WI38 (cell line): ENCODE results near the gene FUT3.

Source experiments
- H3K4me3 ChIP-seq: 2 replicates; pipeline ENCODE4 v1.5.1; 2011; ENCODE audit warnings: low read depth, mild to moderate bottlenecking, control low read depth, low read length
- CTCF ChIP-seq: IDR thresholded peaks from 2 replicates; pipeline ENCODE4 v1.5.1; 2012; ENCODE audit warnings: low read depth, mild to moderate bottlenecking, control low read depth, low read length

Gene FUT3

GRCh38 chr19:5814123-5814851 lies 37.0 kb downstream of the FUT3 start:
- no peak for TF ChIP-seq CTCF
- H3K4me3 ChIP-seq: no peak overlapping the region

DNA sequence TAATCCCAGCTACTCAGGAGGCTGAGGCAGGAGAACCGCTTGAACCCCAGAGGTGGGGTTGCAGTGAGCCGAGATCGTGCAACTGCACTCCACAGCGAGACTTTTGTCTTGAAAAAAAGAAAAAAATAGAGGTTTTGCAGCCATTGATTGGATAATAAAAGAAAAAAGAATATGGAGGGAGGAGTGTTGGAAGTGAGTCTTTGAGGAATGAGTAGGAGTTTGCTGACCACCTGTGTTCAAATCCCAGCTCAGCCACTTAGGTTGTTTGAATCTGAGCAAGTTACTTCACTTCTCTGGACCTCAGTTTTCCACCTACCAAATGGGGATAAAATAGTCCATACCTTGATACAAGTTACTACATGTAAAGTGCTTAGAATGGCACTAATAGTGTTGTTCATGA lies 40.1 kb downstream of the FUT3 start:
- no peak overlapping the region for H3K4me3 ChIP-seq
- no peak for TF ChIP-seq CTCF

DNA sequence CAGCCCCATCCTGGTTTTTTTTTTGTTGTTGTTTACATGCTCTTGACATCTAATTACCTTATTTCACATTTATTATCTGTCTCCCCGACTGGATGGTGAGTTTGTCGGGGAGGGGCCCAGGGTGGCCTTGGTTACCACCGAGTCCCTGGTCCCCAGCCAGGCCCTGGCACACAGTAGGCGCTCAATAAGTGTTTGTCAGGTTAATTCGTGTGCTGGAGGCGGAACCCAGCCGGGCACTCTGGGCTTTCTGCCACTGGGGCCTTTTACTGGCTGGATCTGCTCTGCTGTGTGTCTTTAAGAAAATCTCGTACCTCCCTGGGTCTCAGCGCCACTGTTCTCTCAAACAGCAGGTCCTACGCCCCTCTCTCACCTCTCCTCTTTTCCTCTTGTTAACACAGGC lies 41.8 kb downstream of the FUT3 start:
- H3K4me3 ChIP-seq: no peak overlapping the region
- TF ChIP-seq CTCF: no peak

DNA sequence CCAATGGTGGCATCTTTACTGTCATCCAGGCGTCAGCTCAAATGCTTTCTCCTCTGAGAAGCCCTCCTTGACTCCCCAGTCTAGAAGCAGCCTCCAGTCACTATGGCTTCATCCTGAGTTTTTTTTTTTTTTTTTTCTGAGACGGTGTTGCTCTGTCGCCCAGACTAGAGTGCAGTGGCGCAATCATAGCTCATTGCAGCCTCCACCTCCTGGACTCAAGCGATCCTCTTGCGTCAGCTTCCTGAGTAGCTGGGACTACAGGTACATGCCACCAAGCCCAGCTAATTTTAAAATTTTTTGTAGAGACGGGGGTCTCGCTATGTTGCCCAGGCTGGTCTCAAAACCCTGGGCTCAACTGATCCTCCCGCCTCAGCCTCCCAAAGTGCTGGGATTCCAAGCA lies 42.2 kb downstream of the FUT3 start:
- no peak overlapping the region for H3K4me3 ChIP-seq
- TF ChIP-seq CTCF: no peak

- H3K4me3 ChIP-seq: no peak overlapping the region
- no peak for TF ChIP-seq CTCF
Observed at GRCh38 chr19:5808120-5808816, 43.0 kb downstream of the FUT3 start.

GRCh38 chr19:5806905-5807304 lies 44.3 kb downstream of the FUT3 start:
- no peak for TF ChIP-seq CTCF
- no peak overlapping the region for H3K4me3 ChIP-seq

DNA sequence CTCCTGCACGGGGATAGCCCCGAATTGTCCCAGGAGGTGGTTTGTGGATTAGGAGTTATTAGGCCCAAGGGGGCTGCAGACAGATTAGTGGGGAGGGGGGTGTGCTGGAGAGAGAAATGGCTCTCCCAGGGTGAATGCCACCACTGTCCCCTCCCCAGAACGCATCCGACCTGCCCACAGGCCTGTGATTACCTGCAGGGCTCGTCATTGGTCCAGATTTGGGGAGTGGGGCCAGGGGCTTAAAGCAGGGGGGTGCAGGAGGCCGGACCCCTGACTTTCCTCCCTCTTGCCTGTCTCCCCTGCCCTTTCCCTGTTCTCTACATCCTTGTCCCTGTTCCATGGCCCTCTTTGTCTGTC lies 45.1 kb downstream of the FUT3 start:
- TF ChIP-seq CTCF: no peak
- peak overlapping the region; percentile 53 for H3K4me3 ChIP-seq
